GM21360 (cell line): Measurements from ENCODE around the gene WDR6.
A peak's percentile ranks its signal among the peaks of the same experiment; 100 is the strongest.

Source experiments
- ATAC-seq: cut with Tn5 transposase; IDR thresholded peaks from one replicate; pipeline ENCODE4 v1.9.1; 2021; ENCODE audit warnings: mild to moderate bottlenecking, moderate library complexity; ENCODE audit not compliant: unreplicated experiment

Gene WDR6

DNA sequence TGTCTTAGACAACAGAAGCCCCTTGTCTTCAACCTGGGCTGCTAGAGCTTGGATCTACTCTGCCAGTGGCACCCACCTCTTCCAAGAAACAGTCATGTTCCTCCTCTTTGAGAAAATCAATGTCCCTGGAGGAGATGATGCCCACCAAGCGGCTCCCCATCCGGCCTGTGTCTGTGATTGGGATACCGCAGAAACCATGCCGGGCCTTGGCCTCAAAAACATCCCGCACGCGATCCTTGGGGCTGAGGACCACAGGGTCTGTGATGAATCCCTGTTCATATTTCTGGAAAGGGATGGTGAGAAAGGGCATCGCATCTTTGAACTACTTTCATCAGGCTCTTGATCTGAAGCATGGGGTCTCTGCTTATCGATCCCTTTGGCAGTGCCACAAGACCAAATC is 20.4 kb downstream of the WDR6 start:
- no peak for ATAC-seq

DNA sequence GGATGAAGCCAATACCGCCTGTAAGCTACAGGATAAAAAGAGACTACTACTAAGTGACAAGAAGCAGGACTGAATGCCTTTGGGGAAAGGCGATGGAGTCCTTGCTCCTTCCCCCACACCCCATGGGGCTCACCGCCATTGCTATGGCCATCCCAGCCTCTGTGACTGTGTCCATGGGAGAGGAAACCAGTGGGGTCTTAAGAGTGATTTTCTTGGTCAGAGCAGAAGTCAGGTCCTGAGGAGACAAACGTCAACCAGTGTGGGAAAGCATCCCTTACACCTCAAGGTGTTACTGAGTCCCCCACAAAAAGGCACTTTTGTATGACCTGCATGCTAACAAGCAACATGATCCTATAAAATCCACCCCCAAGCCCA is 21.1 kb downstream of the WDR6 start:
- no peak for ATAC-seq

DNA sequence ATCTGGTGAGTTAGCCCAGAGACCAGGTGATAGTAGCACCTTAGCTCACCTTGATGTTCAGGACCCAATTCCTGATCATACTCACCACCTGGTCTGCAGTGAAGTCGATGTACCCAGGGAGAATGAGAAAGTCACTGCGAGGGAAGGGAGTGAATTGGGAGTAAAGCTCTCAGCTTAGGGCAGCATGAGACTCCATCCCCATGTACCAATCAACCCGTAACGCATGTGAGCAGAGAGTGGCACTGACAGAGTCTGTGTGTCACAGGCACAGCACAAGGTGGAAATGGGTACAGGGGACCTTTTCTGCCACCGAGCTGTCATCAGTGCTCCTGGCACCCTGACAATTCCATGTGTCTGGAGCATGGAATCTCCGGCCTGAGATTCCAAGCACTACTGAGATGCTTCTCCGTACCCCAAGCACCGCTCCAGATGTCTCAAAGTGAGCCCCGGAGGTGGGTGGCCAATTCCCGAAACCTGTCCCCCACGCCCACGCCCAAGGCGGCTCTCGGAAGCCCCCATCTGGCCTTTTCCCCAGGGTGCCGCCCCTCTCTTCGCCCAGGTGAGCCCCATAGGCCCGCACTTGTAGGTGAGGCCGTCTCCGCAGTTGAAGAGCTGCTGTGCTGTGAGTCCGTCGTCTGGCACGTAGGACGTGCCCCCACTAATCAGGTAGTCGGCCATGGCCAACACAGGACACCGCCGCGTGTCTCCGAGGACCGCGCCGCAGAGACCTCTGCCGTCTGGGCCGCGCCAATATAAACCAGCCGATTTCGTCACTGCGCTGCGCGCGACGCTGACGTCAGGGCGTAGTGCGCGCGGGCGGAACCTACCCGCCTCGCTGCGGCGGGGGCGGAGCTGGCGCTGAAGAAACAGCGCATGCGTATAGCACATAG is 21.7 kb downstream of the WDR6 start, which contains the start of gene IMPDH2:
Gene IMPDH2 (minus strand): TSS at position 726 of the 890 bp plus-strand sequence. CDS start 48 bp downstream, at position 678.
- ATAC-seq = peak; percentile 85

DNA sequence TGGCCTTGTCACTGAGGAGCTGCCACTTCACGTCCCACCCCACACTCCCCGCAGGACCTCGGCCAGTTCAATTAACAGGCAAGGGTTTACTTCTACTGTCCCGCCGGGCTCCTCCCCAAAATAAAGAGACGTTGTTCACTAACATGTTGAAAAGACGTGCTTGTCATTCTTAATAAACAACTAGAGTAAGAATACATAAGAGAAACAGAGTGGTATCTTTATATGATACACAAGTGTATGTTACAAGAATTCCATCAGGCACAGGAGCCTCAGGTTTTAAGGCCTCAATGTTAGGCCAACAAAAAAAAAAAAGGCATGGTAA is 22.3 kb downstream of the WDR6 start:
- ATAC-seq = no peak

DNA sequence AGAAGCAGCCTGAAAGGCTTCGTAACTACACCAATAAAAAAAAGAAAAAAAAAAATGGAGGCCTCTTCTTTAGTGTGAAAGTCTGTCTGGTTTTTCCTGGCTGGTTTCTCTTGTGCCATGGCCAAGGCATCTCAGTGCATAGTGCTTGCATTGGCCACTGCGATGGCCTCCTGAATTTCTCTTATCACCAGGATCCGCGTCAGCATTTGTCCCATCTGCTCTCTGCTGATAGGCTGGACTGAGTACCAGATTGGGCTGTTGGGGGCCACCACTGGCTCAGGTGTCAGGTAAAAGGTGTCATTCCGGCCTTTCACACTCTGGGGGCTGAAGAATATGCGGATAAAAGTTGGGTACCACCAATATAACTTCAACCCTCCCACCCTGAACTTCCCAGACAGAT is 23.1 kb downstream of the WDR6 start:
- no peak for ATAC-seq

DNA sequence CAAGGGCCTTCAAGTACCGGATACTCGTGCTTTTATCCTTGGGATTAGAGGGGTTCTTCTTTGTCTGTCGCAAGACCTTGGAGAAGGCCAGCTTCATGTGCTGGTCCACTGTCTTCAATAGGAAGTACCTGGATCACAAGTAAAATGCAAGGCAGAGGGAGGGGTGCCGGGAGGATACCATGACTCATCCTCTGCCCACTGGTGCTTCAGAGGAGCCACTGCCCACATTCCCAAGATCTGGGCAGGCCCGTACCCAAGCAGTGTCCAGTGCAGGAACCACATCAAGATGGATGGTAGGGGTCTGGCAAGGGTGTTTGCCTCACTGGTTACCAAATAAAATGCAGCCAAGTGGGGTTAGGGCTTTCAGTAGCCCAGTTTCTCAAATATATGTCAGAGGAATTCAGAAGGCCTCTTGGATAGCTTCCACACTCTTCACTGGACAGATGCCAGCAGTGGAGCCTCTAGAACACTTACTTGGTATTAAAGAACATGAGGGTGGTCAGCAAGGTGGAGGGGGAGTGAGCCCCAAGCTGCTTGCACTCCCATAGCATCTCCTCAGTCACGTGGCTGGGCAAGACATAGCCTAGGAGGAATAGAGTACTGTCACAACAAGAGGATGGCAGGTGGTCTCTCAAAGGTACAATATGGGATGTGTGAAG is 25.6 kb downstream of the WDR6 start:
- ATAC-seq = no peak

DNA sequence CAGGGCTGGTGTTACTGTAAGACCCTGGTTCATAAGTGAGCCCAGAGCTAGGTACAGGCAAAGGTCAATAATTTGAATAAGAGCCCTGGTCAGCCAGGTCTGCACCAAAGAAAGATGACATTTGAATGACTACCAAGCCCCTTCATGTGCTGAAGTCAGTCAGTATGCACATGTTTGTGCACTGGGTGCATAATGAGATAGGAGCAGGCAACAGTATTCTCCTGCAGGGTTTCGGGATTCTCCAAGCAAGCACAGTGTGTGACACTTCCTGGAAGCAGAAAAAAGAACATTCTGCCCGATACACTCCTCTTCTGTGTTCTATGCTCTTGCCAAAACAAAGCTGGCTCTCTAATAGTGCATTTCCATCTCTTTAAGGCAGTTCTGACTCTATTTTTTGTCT is 27.5 kb downstream of the WDR6 start:
- no peak for ATAC-seq

DNA sequence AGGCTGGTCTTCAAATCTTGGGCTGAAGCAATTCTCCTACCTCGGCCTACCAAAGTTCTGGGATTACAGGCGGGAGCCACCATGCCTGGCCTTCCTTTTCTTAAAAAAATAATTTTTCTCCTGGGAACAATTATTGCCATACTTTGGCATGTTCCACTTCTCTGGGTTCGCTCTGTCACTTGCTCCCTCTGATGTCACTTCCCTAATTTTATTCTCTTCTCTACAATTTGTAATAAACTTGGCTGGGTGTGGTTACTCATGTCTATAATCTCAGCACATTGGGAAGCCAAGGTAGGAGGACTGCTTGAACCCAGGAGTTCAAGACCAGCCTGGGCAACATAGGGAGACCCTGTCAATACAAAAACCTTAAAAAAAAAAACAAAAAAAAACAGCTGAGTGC is 28.1 kb downstream of the WDR6 start:
- no peak for ATAC-seq

DNA sequence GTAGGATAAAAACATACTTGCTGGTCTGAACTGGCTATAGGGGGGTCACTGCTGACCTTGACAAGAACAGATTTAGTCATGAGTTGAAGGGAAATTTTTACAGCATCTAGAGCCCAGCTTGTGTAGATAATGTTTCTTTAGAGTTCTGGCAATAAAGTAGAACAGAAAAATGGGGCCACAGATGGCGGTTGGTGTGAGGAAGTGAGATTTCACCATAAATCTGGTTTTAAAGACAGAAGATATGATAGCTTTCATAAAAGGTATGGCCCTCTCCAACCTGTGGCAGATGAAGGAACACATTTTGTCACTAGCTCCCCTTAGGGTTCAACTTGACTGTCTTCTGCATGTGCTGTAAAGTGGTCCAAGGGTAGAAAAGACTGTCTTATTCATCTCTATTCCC is 46.4 kb downstream of the WDR6 start:
- no peak for ATAC-seq

DNA sequence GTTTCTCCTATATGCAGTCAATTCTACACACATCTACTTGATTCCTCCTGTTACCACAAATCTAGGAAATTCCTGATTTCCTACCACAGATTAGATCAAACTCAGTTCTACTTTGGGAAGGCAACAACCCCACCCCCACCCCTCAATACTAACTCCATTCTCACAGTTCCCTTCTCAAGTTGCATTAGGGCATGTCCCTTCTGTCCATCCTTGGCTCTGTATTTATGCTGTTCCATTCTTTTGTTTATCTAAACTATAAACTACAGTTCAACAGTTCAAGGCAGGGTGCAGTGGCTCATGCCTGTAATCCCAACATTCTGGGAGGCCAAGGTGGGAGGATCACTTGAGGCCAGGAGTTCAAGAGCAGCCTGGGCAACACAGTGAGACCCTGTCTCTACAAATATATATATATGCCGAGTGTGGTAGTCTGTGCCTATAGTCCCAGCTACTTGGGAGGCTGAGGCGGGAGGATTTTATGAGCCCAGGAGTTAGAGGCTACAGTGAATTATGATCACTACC is 47.2 kb downstream of the WDR6 start:
- no peak for ATAC-seq

DNA sequence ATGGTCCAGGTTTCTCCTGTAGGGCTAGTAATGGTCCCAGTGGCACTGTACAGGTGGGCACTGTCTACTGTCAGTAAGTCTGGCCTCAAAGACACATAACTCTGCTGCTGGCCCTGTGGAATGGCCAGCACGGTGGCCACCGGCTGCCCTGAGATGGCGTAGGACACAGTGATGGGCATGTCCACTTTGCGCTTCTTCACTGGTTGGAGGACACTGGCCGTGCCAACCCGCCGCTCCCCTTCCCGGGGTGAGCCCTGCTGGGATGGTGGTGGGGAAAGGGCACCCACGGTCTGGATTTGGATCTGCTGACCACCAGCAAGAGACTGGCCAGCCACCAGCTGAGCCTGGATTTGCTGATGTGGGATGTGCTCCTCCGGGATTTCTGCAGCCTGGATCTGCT is 50.1 kb downstream of the WDR6 start:
- no peak for ATAC-seq

DNA sequence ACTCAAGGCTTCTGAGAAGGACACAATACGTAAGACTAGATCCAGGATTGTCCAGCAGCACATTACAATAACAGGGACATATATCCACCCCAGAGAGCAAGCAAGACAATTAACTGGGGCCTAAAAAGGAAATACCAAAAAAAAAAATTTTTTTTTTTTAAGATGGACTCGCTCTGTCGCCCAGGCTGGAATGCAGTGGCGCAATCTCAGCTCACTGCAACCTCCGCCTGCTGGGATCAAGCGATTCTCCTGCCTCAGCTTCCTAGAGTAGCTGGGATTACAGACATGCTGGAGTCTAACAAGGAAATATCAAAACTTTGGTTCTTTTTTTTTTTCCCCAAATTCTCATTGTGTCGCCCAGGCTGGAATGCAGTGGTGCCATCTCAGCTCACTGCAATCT is 50.8 kb downstream of the WDR6 start:
- ATAC-seq = no peak
